Type B pancreatic cell (in vitro differentiated cells): Measurements from ENCODE around the gene SLC34A3. TPM values are rescaled to one million over a fixed set of nuclear protein-coding genes. Genes with fewer than 3 reads are reported as not detected.

Experiments
- DNase-seq: peaks from one replicate; pipeline ENCODE4 v3.0.0; 2021; ENCODE audit warnings: mixed read lengths; ENCODE audit not compliant: unreplicated experiment; ENCODE audit errors: extremely low spot score
- H3K27ac Mint-ChIP-seq: 2 replicates; pipeline ENCODE4 v1.8.0; 2021; ENCODE audit warnings: mild to moderate bottlenecking, mixed read lengths
- H3K27me3 Mint-ChIP-seq: 2 replicates; pipeline ENCODE4 v1.8.0; 2021; ENCODE audit warnings: mixed read lengths
- H3K36me3 Mint-ChIP-seq: 2 replicates; pipeline ENCODE4 v1.8.0; 2021; ENCODE audit warnings: mixed read lengths
- H3K4me1 Mint-ChIP-seq: one replicate; pipeline ENCODE4 v1.8.0; 2021; ENCODE audit warnings: mixed read lengths; ENCODE audit not compliant: unreplicated experiment
- H3K4me3 Mint-ChIP-seq: 2 replicates; pipeline ENCODE4 v1.8.0; 2021; ENCODE audit warnings: mild to moderate bottlenecking, mixed read lengths
- H3K9me3 Mint-ChIP-seq: 2 replicates; pipeline ENCODE4 v1.8.0; 2021; ENCODE audit warnings: mixed read lengths
- total RNA-seq: library from RNA; stranded (reverse); gene quantifications from 2 replicates; pipeline ENCODE4 v1.2.1, GENCODE V29; 2021; ENCODE audit warnings: low replicate concordance
- TF ChIP-seq, protein P1 (sequence below): fragments of 200-600 bp; sonication (generic); conservative IDR thresholded peaks from 2 replicates; pipeline ENCODE4 v1.5.0; 2021; ENCODE audit warnings: antibody characterized with exemption, mild to moderate bottlenecking

SLC34A3 gene
- total RNA-seq, 1 donor from 2014 or later = 0.41 TPM

DNA sequence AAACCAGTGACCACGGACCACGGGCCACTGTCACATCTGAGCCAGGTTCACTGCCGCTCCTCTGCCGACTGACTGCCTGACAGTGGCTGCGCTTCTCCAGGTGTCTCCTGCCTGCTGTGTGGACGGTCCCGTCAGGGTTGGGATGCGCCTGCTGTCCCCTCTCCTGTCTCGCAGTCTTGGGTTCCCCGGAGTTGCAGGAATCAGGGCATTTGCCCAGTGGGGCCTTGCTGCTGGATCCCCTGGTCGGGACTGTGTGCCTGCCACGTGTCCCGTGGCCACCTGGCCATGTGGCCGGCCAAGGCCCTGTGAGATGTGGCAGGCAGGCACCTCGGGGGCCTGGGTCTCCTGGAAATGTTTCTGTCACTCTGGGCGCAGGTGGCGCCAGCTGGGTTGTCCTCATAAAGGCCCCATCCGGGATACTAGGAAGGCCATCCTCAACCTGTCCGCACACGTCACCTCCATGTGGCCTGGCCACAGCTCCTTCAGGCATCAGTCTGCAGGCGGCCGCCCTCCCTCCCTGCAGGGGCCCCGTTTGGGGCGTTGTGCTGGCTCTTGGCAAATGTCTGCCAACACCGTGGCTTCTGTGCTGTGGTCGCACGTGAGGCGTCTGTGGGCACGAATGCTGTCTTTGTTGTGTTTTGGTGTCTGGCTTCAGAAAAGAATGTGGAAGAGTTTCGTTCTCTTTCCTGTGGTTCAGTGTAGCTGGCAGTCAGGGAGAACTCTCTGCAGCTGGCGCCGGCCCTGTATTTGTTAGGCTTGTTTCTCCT lies 40.4 kb downstream of the SLC34A3 start:
- Mint-ChIP-seq H3K27ac (no peak overlapping the region), H3K27me3 (no peaks in the 10 kb centered on the region), H3K36me3 (no peaks in the 10 kb centered on the region), H3K9me3 (no peaks in the 10 kb centered on the region), H3K4me1 (peaks cover 12% of the 10 kb centered on the region), H3K4me3 (no peak overlapping the region)
- TF ChIP-seq, protein P1, sequence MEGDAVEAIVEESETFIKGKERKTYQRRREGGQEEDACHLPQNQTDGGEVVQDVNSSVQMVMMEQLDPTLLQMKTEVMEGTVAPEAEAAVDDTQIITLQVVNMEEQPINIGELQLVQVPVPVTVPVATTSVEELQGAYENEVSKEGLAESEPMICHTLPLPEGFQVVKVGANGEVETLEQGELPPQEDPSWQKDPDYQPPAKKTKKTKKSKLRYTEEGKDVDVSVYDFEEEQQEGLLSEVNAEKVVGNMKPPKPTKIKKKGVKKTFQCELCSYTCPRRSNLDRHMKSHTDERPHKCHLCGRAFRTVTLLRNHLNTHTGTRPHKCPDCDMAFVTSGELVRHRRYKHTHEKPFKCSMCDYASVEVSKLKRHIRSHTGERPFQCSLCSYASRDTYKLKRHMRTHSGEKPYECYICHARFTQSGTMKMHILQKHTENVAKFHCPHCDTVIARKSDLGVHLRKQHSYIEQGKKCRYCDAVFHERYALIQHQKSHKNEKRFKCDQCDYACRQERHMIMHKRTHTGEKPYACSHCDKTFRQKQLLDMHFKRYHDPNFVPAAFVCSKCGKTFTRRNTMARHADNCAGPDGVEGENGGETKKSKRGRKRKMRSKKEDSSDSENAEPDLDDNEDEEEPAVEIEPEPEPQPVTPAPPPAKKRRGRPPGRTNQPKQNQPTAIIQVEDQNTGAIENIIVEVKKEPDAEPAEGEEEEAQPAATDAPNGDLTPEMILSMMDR = no peak
- DNase-seq = peak; percentile 68

DNA sequence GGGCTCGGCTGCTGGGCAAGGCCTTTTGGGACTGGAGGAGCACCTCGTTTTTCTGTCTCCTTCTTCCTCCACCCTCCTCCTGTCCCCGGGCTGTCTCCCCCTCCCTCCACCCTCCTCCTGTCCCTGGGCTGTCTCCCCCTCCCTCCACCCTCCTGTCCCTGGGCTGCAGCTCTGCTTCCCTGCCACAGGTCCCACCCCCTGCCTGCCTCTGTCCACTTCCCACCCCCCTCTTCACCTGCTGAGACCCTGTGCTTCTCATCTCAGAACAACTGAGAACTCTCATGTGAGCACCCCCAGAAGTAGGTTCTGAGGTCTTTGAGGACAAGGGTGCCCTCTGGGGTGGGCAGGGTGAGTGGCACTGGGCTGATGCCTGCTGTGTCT lies 41.0 kb downstream of the SLC34A3 start:
- peaks cover 13% of the 10 kb centered on the region for H3K4me1 Mint-ChIP-seq
- no peak overlapping the region for H3K4me3 Mint-ChIP-seq
- H3K27me3 Mint-ChIP-seq = no peaks in the 10 kb centered on the region
- TF ChIP-seq, protein P1 = no peak
- no peak overlapping the region for H3K27ac Mint-ChIP-seq
- no peak for DNase-seq
- no peaks in the 10 kb centered on the region for H3K36me3 Mint-ChIP-seq
- no peaks in the 10 kb centered on the region for H3K9me3 Mint-ChIP-seq

DNA sequence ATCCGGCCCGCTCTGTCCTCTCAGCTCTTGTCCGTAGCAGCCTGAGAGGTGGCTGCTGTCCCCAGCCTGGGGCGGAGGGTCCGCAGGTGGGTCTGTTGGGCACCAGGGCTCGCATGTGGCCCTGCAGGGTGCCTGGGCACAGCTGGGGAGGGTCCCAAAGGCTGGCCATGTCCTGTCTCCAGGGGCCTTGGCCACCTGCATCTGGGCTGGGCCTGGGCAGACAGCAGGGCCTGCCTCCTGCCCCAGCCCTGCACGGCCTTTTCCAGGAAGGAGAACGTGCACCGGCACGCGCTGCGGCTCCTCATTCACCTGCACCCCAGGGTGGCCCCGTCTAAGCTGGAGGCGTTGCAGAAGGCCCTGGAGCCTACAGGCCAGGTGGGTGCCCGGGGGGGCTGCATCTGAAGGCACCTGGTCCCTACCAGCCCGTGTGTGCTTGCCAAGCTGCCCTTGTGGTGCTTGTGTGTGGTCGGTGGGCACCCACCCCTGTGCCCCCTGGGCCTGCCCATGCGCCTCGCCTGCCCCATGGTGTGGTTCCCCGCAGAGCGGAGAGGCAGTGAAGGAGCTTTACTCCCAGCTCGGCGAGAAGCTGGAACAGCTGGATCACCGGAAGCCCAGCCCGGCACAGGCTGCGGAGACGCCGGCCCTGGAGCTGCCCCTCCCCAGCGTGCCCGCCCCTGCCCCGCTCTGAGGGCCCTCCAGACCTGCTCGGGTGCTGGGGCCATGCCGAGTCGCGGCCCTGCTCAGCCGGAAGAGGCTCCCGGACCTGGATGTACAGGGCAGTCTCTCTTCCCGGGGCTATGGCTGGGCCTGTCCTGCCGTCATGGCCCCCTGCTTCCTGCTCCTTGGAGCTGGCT lies 41.8 kb downstream of the SLC34A3 start:
- Mint-ChIP-seq H3K9me3 (no peaks in the 10 kb centered on the region), H3K4me3 (no peak overlapping the region), H3K36me3 (no peaks in the 10 kb centered on the region), H3K27me3 (no peaks in the 10 kb centered on the region), H3K27ac (no peak overlapping the region), H3K4me1 (peaks cover 17% of the 10 kb centered on the region)
- peak; percentile 65 for DNase-seq
- TF ChIP-seq, protein P1 = no peak

- Mint-ChIP-seq H3K9me3 (no peaks in the 10 kb centered on the region), H3K4me3 (no peak overlapping the region), H3K27ac (no peak overlapping the region), H3K4me1 (peaks cover 17% of the 10 kb centered on the region), H3K36me3 (no peaks in the 10 kb centered on the region), H3K27me3 (no peaks in the 10 kb centered on the region)
- TF ChIP-seq, protein P1 = no peak
- DNase-seq = no peak
These were observed 42.4 kb downstream of the SLC34A3 start for GRCh38 chr9:137273095-137273490.

- Mint-ChIP-seq H3K27ac (no peak overlapping the region), H3K9me3 (no peaks in the 10 kb centered on the region), H3K36me3 (no peaks in the 10 kb centered on the region), H3K4me3 (no peak overlapping the region), H3K27me3 (no peaks in the 10 kb centered on the region), H3K4me1 (peaks cover 17% of the 10 kb centered on the region)
- DNase-seq = no peak
- TF ChIP-seq, protein P1 = no peak
These were observed 43.1 kb downstream of the SLC34A3 start for GRCh38 chr9:137273611-137274320.
